ENCODE data around the gene TUSC1. TPM values are rescaled to one million over a fixed set of nuclear protein-coding genes. Genes with fewer than 3 reads are reported as not detected.

Gene TUSC1
- total RNA-seq, 1 experiment from 2014 or later, result 6.0 TPM

DNA sequence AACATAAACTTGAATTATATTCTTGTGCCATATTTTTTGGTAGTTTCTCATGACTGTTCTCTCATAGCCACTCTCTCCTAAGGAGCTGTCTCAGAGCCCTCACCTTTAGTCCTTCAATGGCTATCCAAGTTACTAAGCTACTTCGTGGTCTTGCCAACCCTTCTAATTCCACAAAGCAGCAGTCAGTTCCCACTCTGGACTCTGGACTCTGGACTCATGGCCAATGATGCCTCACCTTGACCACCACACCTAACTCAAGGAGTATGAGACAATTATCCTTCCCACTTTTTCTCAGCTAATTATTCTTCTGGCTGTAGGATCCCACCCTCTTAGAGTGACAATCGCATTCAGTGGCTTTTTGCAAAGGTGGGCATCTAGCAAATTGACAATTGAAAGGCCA lies 42.2 kb downstream of the TUSC1 start:
- POLR2A ChIA-PET, result no interaction called here
- Mint-ChIP-seq H3K4me3 (no peak overlapping the region), H3K27me3 (ENCODE audit: low read depth) (no peaks in the 10 kb centered on the region), H3K4me1 (no peaks in the 10 kb centered on the region), H3K9me3 (no peaks in the 10 kb centered on the region), H3K27ac (no peak overlapping the region), H3K36me3 (no peaks in the 10 kb centered on the region)
- ATAC-seq, result no peak
- CTCF ChIA-PET, result no interaction called here
- TF ChIP-seq ATF1 (CRISPR knock-in tag; IDR thresholded peaks at IDR 0.05) (no peak), FOXJ3 (CRISPR knock-in tag; IDR thresholded peaks at IDR 0.05; ENCODE audit: borderline replicate concordance) (no peak), GTF2I (CRISPR knock-in tag; conservative IDR thresholded peaks at IDR 0.05) (no peak), SP1 (CRISPR knock-in tag; conservative IDR thresholded peaks at IDR 0.05) (no peak), RORB (CRISPR knock-in tag; IDR thresholded peaks at IDR 0.05) (no peak), SMAD3 (CRISPR knock-in tag; IDR thresholded peaks at IDR 0.05; ENCODE audit: borderline replicate concordance) (no peak), MYBL2 (CRISPR knock-in tag; IDR thresholded peaks at IDR 0.05) (no peak), GABPB1 (CRISPR knock-in tag; IDR thresholded peaks at IDR 0.05) (no peak), NR1H2 (CRISPR knock-in tag; IDR thresholded peaks at IDR 0.05) (no peak), ETV6 (CRISPR knock-in tag; IDR thresholded peaks at IDR 0.05) (no peak), CBFB (CRISPR knock-in tag; IDR thresholded peaks at IDR 0.05; ENCODE audit: low read depth) (no peak), NFE2L1 (CRISPR knock-in tag; IDR thresholded peaks at IDR 0.05) (no peak), TEAD4 (CRISPR knock-in tag; IDR thresholded peaks at IDR 0.05) (no peak), NFYB (CRISPR knock-in tag; conservative IDR thresholded peaks at IDR 0.05; ENCODE audit: low read depth) (no peak), ZBTB21 (CRISPR knock-in tag; IDR thresholded peaks at IDR 0.05; ENCODE audit: borderline replicate concordance) (no peak)
- TF ChIP-seq, protein P1, sequence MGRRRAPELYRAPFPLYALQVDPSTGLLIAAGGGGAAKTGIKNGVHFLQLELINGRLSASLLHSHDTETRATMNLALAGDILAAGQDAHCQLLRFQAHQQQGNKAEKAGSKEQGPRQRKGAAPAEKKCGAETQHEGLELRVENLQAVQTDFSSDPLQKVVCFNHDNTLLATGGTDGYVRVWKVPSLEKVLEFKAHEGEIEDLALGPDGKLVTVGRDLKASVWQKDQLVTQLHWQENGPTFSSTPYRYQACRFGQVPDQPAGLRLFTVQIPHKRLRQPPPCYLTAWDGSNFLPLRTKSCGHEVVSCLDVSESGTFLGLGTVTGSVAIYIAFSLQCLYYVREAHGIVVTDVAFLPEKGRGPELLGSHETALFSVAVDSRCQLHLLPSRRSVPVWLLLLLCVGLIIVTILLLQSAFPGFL (CRISPR knock-in tag; IDR thresholded peaks at IDR 0.05; ENCODE audit: borderline replicate concordance), result no peak
- TF ChIP-seq, protein P2, sequence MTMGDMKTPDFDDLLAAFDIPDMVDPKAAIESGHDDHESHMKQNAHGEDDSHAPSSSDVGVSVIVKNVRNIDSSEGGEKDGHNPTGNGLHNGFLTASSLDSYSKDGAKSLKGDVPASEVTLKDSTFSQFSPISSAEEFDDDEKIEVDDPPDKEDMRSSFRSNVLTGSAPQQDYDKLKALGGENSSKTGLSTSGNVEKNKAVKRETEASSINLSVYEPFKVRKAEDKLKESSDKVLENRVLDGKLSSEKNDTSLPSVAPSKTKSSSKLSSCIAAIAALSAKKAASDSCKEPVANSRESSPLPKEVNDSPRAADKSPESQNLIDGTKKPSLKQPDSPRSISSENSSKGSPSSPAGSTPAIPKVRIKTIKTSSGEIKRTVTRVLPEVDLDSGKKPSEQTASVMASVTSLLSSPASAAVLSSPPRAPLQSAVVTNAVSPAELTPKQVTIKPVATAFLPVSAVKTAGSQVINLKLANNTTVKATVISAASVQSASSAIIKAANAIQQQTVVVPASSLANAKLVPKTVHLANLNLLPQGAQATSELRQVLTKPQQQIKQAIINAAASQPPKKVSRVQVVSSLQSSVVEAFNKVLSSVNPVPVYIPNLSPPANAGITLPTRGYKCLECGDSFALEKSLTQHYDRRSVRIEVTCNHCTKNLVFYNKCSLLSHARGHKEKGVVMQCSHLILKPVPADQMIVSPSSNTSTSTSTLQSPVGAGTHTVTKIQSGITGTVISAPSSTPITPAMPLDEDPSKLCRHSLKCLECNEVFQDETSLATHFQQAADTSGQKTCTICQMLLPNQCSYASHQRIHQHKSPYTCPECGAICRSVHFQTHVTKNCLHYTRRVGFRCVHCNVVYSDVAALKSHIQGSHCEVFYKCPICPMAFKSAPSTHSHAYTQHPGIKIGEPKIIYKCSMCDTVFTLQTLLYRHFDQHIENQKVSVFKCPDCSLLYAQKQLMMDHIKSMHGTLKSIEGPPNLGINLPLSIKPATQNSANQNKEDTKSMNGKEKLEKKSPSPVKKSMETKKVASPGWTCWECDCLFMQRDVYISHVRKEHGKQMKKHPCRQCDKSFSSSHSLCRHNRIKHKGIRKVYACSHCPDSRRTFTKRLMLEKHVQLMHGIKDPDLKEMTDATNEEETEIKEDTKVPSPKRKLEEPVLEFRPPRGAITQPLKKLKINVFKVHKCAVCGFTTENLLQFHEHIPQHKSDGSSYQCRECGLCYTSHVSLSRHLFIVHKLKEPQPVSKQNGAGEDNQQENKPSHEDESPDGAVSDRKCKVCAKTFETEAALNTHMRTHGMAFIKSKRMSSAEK (CRISPR knock-in tag; IDR thresholded peaks at IDR 0.05; ENCODE audit: borderline replicate concordance), result no peak
- TF ChIP-seq, protein P3, sequence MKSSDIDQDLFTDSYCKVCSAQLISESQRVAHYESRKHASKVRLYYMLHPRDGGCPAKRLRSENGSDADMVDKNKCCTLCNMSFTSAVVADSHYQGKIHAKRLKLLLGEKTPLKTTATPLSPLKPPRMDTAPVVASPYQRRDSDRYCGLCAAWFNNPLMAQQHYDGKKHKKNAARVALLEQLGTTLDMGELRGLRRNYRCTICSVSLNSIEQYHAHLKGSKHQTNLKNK (CRISPR knock-in tag; IDR thresholded peaks at IDR 0.05), result no peak
- TF ChIP-seq, protein P4, sequence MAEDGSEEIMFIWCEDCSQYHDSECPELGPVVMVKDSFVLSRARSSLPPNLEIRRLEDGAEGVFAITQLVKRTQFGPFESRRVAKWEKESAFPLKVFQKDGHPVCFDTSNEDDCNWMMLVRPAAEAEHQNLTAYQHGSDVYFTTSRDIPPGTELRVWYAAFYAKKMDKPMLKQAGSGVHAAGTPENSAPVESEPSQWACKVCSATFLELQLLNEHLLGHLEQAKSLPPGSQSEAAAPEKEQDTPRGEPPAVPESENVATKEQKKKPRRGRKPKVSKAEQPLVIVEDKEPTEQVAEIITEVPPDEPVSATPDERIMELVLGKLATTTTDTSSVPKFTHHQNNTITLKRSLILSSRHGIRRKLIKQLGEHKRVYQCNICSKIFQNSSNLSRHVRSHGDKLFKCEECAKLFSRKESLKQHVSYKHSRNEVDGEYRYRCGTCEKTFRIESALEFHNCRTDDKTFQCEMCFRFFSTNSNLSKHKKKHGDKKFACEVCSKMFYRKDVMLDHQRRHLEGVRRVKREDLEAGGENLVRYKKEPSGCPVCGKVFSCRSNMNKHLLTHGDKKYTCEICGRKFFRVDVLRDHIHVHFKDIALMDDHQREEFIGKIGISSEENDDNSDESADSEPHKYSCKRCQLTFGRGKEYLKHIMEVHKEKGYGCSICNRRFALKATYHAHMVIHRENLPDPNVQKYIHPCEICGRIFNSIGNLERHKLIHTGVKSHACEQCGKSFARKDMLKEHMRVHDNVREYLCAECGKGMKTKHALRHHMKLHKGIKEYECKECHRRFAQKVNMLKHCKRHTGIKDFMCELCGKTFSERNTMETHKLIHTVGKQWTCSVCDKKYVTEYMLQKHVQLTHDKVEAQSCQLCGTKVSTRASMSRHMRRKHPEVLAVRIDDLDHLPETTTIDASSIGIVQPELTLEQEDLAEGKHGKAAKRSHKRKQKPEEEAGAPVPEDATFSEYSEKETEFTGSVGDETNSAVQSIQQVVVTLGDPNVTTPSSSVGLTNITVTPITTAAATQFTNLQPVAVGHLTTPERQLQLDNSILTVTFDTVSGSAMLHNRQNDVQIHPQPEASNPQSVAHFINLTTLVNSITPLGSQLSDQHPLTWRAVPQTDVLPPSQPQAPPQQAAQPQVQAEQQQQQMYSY (CRISPR knock-in tag; IDR thresholded peaks at IDR 0.05), result no peak
- no peak for DNase-seq (ENCODE audit: low spot score)

Data from WTC11 (cell line).